HG03039 (cell line): Measurements from ENCODE around the gene ANKS1B.

Experiments used
- ATAC-seq: cut with Tn5 transposase; IDR thresholded peaks from one replicate; pipeline ENCODE4 v1.9.1; 2021; ENCODE audit warnings: mild to moderate bottlenecking, moderate library complexity; ENCODE audit not compliant: unreplicated experiment

The ANKS1B gene

GRCh38 chr12:98752726-98753125 is 1232.0 kb downstream of the ANKS1B start:
- ATAC-seq = no peak

GRCh38 chr12:98751580-98752115 is 1233.1 kb downstream of the ANKS1B start:
- ATAC-seq = no peak

- no peak for ATAC-seq
Observed at GRCh38 chr12:98750511-98750910, 1234.2 kb downstream of the ANKS1B start.

- no peak for ATAC-seq
Observed at GRCh38 chr12:98748463-98748862, 1236.3 kb downstream of the ANKS1B start.

GRCh38 chr12:98745578-98746391 is 1239.0 kb downstream of the ANKS1B start:
- ATAC-seq = peak; percentile 36

- ATAC-seq = no peak
Observed at GRCh38 chr12:98744680-98745079, 1240.1 kb downstream of the ANKS1B start.

GRCh38 chr12:98743362-98743953 is 1241.3 kb downstream of the ANKS1B start:
- ATAC-seq = peak; percentile 50

- ATAC-seq = no peak
Observed at GRCh38 chr12:98741556-98742265, 1243.0 kb downstream of the ANKS1B start.

GRCh38 chr12:98741196-98741555 is 1243.6 kb downstream of the ANKS1B start:
- ATAC-seq = no peak

GRCh38 chr12:98740751-98741150 is 1244.0 kb downstream of the ANKS1B start:
- ATAC-seq = no peak

- no peak for ATAC-seq
Observed at GRCh38 chr12:98738539-98738938, 1246.2 kb downstream of the ANKS1B start.

- ATAC-seq = no peak
Observed at GRCh38 chr12:98738002-98738401, 1246.7 kb downstream of the ANKS1B start.

- ATAC-seq = no peak
Observed at GRCh38 chr12:98737322-98737712, 1247.4 kb downstream of the ANKS1B start.

- no peak for ATAC-seq
Observed at GRCh38 chr12:98736352-98737321, 1248.1 kb downstream of the ANKS1B start.

GRCh38 chr12:98735821-98736220 is 1248.9 kb downstream of the ANKS1B start:
- ATAC-seq = no peak

GRCh38 chr12:98733667-98734350 is 1250.9 kb downstream of the ANKS1B start:
- ATAC-seq = no peak

GRCh38 chr12:98730412-98730811 is 1254.3 kb downstream of the ANKS1B start:
- no peak for ATAC-seq

- ATAC-seq = no peak
Observed at GRCh38 chr12:98727196-98727595, 1257.5 kb downstream of the ANKS1B start.

- ATAC-seq = no peak
Observed at GRCh38 chr12:98725476-98726247, 1259.1 kb downstream of the ANKS1B start.
